HG02798 (cell line): ENCODE data around the gene TMEM237.
A peak's percentile ranks its signal among the peaks of the same experiment; 100 is the strongest.

Experiments used
- ATAC-seq: cut with Tn5 transposase; IDR thresholded peaks from one replicate; pipeline ENCODE4 v1.9.1; 2021; ENCODE audit warnings: mild to moderate bottlenecking; ENCODE audit not compliant: unreplicated experiment, poor library complexity

The TMEM237 gene

GRCh38 chr2:201642579-201643215 is 606 bp downstream of the TMEM237 start:
- peak; percentile 89 for ATAC-seq

GRCh38 chr2:201642086-201642578 is 1.2 kb downstream of the TMEM237 start:
- peak; percentile 36 for ATAC-seq

DNA sequence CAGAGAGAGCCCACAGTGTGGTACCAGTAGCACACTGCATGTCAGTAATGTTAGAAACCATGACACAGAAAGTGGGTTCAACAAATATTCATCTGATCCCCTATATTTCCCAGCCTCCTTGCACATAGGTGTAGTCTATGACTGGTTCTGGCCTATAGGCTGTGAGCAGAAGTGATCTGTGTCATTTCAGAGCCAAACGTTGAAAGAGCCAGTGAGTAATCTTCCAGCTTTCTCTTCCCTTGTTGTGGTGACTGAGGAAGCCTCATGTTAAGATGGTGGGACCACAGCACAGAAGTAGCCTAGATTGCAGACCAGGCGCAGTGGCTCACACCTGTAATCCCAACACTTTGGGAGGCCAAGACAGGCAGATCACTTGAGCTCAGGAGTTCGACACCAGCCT is 4.1 kb downstream of the TMEM237 start:
- ATAC-seq = no peak

DNA sequence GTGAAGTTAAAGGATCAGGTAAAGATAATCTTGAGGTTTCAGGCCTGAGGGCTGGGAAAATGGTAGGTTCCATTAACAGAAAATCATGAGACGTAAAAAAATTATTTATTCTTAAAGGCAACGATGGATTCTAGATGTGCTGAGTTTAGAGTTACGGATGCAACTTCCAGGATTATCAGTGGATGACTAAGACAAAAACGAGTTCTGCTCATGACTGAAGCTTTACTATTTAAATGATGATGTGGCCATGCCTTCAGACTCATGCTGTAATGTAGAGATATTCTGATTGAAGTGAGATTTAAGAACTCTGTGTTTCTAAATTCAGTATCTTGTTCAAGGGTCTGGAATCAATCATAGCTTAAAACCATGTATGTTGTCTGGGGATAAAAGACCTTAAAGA is 5.0 kb downstream of the TMEM237 start:
- ATAC-seq = no peak

GRCh38 chr2:201633661-201634249 is 9.5 kb downstream of the TMEM237 start:
- no peak for ATAC-seq

DNA sequence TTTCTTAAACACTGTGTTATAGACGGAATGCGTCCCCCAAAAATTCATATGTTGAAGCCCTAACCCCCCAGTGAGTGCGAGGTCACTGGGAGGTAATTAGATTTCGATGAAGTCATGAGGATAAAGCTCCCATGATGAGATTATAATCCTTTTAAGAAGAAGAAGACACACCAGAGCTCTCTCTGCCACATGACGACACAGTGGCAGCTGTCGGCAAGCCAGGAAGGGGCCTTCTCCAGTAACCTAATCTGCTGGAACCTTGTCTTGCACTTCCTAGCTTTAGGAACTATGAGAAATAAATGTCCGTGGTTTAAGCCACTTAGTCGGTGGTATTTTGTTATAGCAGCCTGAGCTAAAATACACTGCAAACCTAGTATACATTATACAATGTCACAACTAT is 12.3 kb downstream of the TMEM237 start:
- ATAC-seq = no peak

- ATAC-seq = no peak
Measured at GRCh38 chr2:201630577-201630976, 12.7 kb downstream of the TMEM237 start.

DNA sequence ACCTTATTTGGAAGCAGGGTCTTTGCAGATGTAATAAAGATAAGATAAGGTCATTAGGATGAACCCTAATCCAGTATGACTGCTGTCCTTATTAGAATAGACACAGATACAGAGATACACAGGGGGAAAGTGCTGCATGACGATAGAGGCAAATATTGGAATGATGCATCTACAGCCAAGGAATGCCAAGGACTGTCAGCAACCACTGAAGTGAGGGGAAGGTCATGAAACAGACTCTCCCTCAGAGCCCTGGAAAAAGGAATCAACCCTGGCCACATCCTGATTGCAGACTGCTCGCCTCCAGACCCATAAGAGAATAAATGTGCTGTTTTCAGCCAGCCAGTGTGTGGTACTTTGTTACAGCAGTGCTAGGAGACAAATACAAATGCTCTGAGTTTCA is 14.8 kb downstream of the TMEM237 start:
- no peak for ATAC-seq

GRCh38 chr2:201622306-201622970 is 20.9 kb downstream of the TMEM237 start:
- no peak for ATAC-seq

GRCh38 chr2:201621293-201621999 is 21.9 kb downstream of the TMEM237 start:
- no peak for ATAC-seq

DNA sequence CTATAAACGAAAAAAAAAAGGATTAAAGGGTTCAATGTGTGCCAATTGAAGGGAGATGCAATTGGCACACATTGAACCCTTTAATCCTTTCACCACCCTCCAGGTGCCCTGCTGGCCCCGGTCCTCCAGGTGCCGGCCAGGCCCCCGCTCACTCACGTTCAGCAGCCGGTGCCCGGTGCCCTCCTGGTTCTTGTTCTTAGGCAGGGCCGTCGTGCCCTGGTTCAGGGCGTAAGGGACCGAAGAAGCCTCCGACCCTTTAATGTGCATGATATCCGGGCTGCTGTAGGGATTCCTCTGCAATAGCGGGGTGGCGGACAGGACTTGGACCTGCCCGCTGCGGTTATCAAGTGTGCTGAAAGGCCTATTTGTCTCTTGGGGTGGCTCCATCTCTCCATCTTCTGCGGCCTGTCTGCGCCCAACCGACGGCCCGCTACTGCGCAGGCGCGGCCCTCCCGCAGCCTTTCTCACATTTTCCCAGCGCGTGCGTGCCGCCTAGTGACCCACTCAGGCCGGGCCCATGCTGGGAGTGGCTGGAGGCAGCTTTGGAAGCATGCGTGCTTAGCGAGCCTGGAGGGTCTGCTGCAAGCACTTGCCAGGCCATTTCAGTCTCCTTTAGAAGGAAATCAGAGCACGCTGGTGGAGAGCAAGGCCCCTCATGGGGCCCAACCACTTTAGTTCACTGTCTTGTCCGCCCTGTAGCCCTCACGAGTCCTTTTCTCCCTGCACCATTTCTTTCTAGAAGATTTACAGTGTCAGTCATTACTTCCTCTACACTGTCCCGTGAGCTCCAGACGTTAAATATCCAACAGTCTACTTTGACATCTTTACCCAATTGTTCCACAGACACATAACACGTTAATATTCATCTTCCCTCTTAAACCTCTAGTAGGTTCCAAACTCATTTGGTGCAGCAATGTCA is 24.3 kb downstream of the TMEM237 start:
- ATAC-seq = no peak

DNA sequence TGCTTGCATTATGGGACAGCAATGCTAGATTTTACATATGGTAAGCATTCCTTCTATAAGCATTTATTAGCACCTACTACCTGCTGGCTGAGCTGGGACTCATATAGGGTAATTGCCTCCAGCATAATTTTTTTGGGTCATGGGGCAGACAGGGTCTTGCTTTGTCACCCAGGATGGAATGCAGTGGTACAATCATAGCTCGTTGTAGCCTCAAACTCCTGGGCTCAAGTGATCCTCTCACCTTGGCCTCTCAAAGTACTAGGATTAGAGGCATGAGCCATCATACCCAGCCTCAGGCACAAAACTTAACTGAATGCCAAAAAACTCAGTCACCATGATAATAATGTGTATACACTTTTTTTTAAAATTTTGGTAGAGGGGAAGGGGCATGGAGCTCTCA is 35.3 kb downstream of the TMEM237 start:
- ATAC-seq = no peak

GRCh38 chr2:201607568-201607967 is 35.7 kb downstream of the TMEM237 start:
- no peak for ATAC-seq

- ATAC-seq = no peak
Measured at GRCh38 chr2:201600906-201601305, 42.4 kb downstream of the TMEM237 start.

DNA sequence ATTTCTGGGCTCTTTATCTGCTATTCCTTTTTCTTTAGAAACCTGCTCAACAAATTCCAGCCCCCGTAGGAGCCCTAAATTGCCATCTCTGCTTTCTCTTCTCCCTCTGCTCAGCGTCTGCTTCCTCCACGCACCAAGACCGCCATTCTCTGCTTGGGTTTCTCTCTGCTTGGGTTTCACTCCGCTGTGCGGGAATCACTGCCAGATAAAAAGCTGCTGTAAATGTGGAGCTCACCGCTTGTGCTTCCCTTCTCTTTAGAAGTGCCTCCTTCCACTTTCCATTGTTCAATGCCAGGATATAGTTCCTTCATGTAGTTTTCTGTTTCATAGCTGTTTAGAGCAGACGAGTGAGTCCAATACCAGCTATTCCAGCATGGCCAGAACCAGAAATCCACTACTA is 45.9 kb downstream of the TMEM237 start:
- ATAC-seq = no peak

DNA sequence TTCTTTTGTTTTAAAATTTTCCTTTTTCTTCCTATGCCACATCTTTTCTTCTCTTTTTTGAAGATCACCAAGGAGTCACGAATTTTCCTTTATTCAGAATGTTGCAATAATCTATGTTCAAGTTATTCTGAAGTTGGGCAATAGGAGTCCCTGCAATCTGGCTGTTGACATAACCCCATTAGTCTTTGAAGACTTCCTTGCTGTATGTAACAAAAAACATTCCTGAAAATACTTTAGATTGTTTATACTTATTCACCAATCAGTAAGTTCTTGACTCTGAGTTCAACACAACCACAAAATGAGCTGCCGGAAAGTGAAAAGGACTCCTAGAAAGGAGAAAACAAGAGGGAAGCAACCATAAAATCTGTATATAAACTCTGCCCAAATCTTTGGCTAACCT is 62.8 kb downstream of the TMEM237 start:
- no peak for ATAC-seq

DNA sequence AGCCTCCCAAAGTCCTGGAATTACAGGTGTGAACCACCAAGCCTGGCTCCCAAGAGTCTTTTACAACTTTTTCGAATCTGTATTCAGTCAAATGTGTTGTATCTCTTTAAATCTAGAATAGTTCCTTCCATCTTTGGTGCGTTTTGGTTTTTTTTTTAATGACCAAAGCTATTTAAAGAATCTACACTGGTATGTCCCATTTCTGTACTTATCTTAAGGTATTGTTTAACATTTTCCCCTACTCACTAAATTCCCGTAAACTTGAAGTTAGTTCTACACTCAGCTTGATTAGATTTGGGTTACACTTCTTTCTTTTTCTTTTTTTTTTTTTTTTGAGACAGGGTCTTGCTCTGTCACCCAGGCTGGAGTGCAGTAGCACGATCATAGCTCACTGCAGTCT is 63.8 kb downstream of the TMEM237 start:
- ATAC-seq = no peak

GRCh38 chr2:201575971-201576370 is 67.3 kb downstream of the TMEM237 start:
- ATAC-seq = no peak

DNA sequence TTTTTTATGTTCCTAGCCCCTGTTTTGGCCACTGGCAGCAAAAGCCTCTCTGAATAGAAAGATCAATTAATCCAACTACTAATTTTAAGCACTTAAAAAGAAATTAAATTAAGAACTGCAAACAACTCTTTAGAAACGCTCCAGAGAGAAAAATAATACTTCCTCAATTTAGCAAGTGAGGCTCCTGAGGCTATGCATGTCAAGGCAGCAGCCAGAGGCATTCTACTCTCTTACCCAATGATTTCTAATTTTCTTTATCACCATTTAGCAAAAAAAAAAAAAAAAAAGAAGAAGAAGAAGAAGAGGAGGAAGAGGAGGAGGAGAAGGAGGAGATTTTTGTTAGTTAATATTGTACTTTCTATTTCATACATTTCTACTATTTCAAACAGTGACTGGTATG is 68.5 kb downstream of the TMEM237 start:
- no peak for ATAC-seq
